Measurements from ENCODE around the gene GASK1A. TPM values are rescaled to one million over a fixed set of nuclear protein-coding genes. Genes with fewer than 3 reads are reported as not detected.

GASK1A gene
- total RNA-seq, 1 experiment from 2014 or later = not detected

DNA sequence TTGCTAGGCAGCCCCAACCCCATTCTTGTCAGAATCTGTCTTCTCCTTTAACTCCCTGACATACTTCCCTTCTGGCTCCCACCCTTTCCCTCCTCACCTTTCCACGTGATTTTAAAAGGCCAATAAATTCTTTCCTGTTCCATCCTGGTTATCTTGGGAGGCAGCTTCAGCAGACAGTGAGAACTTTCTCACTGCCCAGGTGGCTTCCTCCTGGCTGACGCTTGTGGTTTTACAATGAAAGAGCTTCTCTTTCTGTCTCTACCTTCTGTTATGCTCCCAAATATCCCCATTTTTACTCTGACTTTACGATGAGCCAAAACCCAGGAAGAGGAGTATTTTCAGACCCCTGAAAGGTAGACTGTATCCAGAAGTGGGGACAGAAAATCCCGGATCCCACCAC lies 42.1 kb downstream of the GASK1A start:
- in situ Hi-C loops (cut with HindIII; ENCODE audit: low pct_unique_long_range_greater_than_20kb, low sequenced_read_pairs) = no loop called here
- DNase-seq (ENCODE audit: low read depth, low spot score) = no peak

DNA sequence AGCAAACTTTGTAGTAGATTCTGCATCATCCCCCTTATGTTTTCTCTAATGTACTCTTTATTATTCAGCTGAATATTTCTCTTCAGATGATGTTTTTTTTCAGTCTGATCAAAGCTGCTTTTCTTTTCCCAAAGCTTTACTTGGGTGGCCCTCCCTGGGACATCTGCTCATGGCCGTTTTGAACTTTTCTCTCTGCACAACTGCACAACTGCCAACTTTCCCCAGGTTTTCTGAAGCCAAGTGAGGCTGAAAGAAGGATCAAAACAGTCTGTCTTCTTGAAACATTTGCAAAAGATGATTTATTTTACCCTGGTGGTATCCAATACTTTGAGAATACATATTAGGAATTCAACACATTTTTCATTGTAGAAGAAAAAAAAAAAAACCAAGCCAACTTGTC lies 43.0 kb downstream of the GASK1A start:
- no peak for DNase-seq (ENCODE audit: low read depth, low spot score)
- in situ Hi-C loops (cut with HindIII; ENCODE audit: low pct_unique_long_range_greater_than_20kb, low sequenced_read_pairs) = no loop called here

- in situ Hi-C loops (cut with HindIII; ENCODE audit: low pct_unique_long_range_greater_than_20kb, low sequenced_read_pairs) = no loop called here
Measured at GRCh38 chr3:43023066-43023465, 44.0 kb downstream of the GASK1A start.

GRCh38 chr3:43023746-43024145 lies 44.6 kb downstream of the GASK1A start:
- in situ Hi-C loops (cut with HindIII; ENCODE audit: low pct_unique_long_range_greater_than_20kb, low sequenced_read_pairs) = no loop called here
- DNase-seq (ENCODE audit: low read depth, low spot score) = no peak

More at GRCh38 chr3:43023066-43023465, 44.0 kb downstream of the GASK1A start:
- DNase-seq (ENCODE audit: low read depth, low spot score) = no peak

DNA sequence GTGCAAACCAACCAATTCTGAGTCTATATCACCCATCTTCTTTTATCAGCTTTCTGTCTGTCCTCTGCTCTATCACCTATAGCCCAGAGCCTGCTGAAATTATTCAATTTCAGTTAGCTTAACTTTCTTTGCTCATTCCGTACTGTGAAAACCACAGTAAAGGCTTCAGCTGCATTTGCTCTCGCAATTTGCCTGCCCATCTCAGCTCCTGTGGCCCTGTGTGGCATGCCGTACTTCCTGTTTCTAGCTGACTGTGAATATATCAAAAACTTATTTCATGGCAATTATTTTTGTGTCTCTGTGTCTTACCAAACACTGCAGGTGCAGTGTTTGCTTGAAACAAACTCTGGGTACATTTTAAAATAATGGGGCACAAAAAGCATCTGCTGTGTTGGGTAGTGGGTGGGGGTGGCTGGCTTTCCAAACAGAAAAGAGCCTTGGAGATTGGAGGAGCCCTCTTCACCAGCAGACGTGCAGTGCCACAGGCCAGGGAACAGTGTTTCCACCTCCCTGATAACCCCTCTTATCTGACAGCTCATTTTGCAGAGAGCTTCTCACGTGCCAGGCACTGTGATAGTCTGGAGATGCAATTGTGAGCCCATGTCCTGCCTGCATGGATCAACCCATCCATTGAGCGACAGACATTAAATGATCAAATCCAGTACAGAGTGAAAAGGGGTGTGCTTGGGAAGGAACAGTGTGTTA lies 45.2 kb downstream of the GASK1A start:
- in situ Hi-C loops (cut with HindIII; ENCODE audit: low pct_unique_long_range_greater_than_20kb, low sequenced_read_pairs) = no loop called here

DNA sequence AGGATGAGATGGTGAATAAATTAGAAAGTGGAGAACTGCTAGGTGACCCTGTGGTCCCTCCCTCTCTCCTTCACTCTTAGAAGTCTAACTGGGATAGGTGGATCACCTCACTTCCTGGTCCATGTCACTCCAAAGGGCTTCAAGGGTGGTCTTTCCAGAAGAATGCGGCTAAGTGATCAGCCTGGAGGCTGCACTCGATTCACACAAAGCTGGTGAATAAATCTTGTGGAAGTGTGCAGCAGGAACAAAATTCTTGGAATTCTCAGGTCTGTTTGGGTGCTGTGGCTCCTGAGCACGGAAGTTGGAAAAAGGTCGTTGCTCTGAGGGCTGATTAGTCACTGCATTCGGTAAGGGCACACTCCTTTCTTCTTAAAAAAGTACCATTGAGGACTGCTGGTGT lies 46.3 kb downstream of the GASK1A start:
- DNase-seq (ENCODE audit: low read depth, low spot score) = no peak
- in situ Hi-C loops (cut with HindIII; ENCODE audit: low pct_unique_long_range_greater_than_20kb, low sequenced_read_pairs) = no loop called here

More for the DNA sequence above, 45.2 kb downstream of the GASK1A start:
- DNase-seq (ENCODE audit: low read depth, low spot score) = no peak

- no peak for DNase-seq (ENCODE audit: low read depth, low spot score)
- in situ Hi-C loops (cut with HindIII; ENCODE audit: low pct_unique_long_range_greater_than_20kb, low sequenced_read_pairs) = no loop called here
Measured at GRCh38 chr3:43028001-43028400, 48.9 kb downstream of the GASK1A start.

DNA sequence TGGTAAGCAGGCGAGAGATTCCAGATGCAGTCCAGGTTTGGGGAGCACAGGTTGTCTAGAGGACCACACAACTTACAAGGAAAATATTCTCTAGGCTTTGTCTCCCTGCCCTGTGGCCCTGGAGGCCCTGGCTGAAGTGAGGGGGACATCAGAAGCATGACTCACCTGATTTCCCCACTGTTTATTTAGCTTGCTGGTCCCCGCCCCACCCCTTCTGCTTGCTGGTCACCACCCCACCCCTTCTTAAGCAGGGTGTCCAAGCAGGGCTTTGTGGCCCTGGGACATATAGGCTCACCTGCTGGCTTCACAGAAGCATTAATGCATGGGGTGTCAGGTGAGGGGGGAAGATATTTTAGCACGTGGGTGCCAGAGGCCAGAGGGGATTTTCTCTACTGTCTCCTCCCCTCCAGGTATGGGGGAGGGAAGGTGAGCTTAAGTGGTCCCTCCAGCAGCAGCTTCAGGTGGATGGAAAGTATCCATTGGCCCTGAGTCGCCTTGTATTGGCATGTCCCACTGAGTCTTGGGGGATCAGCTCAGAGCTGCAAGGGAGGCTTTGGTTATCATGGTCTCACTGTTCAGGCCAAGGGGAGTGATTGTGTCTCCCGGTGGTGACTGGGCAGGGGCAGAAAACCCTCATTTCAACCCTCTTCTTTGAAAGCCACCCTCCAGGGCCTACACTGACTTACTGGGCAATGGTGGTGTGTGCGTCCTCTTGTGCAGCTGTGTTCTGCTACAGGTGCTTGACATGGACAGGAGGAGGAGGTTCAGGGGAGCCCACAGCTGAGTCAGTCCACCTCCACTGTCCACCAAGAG lies 49.8 kb downstream of the GASK1A start:
- in situ Hi-C loops (cut with HindIII; ENCODE audit: low pct_unique_long_range_greater_than_20kb, low sequenced_read_pairs) = no loop called here
- DNase-seq (ENCODE audit: low read depth, low spot score) = no peak

GRCh38 chr3:43030162-43030935 lies 51.2 kb downstream of the GASK1A start:
- DNase-seq (ENCODE audit: low read depth, low spot score) = no peak
- in situ Hi-C loops (cut with HindIII; ENCODE audit: low pct_unique_long_range_greater_than_20kb, low sequenced_read_pairs) = no loop called here

GRCh38 chr3:43031485-43031884 lies 52.4 kb downstream of the GASK1A start:
- no peak for DNase-seq (ENCODE audit: low read depth, low spot score)

DNA sequence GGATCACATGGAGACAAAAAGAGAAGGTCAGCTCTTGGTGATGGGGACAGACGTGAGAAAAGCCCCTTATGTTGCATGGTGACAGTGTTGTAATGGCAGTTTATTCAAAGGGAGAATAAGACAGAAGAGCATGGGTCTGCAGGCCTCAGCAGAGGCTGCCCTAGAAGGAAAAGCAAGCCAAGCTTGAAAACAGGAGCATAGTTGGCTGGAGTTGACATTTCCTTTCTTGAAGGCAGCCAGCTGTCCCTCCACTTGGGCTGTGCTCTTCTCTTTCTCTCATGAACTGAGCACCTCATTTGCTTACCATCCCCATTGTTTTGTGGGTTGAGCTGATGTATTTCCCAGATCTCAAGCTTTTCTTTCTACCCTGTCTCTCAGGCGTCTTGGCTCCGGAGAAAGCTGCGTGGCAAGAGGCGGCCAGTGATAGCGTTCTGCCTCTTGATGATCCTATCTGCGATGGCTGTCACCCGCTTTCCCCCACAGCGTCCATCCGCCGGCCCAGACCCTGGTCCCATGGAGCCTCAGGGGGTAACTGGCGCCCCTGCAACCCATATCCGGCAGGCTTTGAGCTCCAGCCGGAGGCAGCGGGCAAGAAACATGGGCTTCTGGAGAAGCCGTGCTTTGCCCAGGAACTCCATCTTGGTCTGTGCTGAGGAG lies 52.9 kb downstream of the GASK1A start:
- no peak for DNase-seq (ENCODE audit: low read depth, low spot score)
- in situ Hi-C loops (cut with HindIII; ENCODE audit: low pct_unique_long_range_greater_than_20kb, low sequenced_read_pairs) = no loop called here

More at GRCh38 chr3:43031485-43031884, 52.4 kb downstream of the GASK1A start:
- in situ Hi-C loops (cut with HindIII; ENCODE audit: low pct_unique_long_range_greater_than_20kb, low sequenced_read_pairs) = no loop called here

GRCh38 chr3:43032646-43033628 lies 53.8 kb downstream of the GASK1A start:
- in situ Hi-C loops (cut with HindIII; ENCODE audit: low pct_unique_long_range_greater_than_20kb, low sequenced_read_pairs) = no loop called here
- DNase-seq (ENCODE audit: low read depth, low spot score) = no peak

DNA sequence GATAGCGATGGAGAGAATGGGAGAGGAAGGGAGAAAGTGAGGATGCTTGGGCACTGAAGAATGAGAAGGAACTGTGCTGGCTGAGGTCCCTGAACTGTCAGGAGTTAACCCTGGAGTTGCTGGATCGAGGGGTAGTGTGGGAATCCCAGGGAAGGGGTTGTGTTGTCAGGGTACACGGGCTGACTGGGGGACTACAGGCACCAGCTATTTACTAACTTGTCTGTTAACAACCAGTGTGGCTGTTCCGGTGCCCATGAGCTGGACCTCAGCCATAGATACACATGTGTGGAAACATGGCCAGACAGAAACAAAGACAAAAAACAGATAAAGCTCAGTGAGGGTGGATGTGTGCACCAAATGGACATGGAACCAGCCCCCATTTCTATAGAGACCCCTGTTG lies 55.1 kb downstream of the GASK1A start:
- in situ Hi-C loops (cut with HindIII; ENCODE audit: low pct_unique_long_range_greater_than_20kb, low sequenced_read_pairs) = no loop called here
- no peak for DNase-seq (ENCODE audit: low read depth, low spot score)

DNA sequence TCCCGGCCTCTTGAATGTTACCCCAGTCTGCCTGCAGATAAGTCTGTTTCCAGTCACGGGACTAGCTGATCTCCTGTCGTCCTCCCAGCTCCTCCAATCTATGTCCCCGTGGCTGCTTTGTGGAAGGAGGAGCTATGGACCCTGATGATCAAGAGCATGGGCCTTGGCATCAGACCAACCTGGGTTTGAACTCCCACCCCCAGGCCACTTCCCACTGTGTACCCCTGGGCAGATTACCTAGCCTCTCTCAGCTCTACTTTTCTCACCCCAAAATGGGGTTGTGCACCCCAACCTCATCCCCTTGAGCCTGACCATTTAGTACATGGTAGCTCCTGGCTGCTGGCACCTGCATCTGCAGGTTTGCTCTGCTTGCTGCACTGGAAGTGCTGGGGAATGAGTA lies 55.8 kb downstream of the GASK1A start:
- in situ Hi-C loops (cut with HindIII; ENCODE audit: low pct_unique_long_range_greater_than_20kb, low sequenced_read_pairs) = no loop called here
- DNase-seq (ENCODE audit: low read depth, low spot score) = no peak

- DNase-seq (ENCODE audit: low read depth, low spot score) = no peak
- in situ Hi-C loops (cut with HindIII; ENCODE audit: low pct_unique_long_range_greater_than_20kb, low sequenced_read_pairs) = no loop called here
Measured at GRCh38 chr3:43035801-43036365, 56.8 kb downstream of the GASK1A start.

DNA sequence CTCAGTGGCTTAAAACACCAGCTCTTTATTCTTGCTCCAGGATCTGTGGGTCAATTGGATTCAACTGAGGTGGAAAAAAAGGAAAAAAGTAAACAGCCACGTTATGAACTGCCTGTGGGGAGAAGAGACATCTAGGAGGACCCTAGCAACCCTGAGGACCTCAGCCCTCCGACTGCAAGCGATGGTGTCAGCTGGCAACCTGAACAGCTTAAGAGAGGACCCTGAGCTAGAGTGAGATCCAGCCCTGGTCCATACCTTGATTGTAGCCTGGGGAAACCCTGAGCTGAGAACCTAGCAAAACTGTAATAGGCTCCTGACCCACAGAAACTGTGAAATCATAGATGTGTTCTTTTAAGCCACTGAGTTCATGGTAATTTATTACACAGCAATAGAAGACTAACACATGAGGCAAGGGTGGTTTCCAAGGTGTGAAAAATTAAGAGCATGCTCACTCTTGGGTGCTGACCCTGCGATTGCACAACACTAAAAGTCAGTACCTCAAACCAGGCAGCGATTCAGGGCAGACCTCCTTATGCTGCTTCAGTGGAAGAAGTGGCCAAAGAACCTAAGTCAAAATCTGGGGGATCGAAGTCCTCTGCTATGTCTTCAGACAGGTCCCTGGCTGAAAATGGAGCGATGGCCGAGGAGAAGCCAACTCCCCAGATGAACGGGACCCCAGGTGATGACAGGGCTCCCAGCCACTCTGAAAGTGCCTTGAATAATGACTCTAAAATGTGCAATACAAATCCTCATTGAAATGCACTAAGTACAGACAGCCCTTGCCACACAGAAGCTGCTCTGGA lies 57.7 kb downstream of the GASK1A start:
- no peak for DNase-seq (ENCODE audit: low read depth, low spot score)
- in situ Hi-C loops (cut with HindIII; ENCODE audit: low pct_unique_long_range_greater_than_20kb, low sequenced_read_pairs) = no loop called here
